PC-3 (cell line): ENCODE data around the gene PLPPR5.

Experiments used
- CTCF ChIP-seq: fragments of 300-600 bp; sonication (generic); conservative IDR thresholded peaks from 2 replicates; pipeline ENCODE4 v1.5.1; 2017; ENCODE audit warnings: antibody characterized with exemption, low read depth, mild to moderate bottlenecking, low read length
- EZH2phosphoT487 ChIP-seq: fragments of 300-600 bp; sonication (generic); IDR thresholded peaks from 2 replicates; pipeline ENCODE4 v1.6.1; 2018; ENCODE audit warnings: mild to moderate bottlenecking, antibody characterized with exemption, low read length, borderline replicate concordance

GRCh38 chr1:98865796-98866195, 138.9 kb downstream of the PLPPR5 start:
- TF ChIP-seq CTCF, result no peak
- TF ChIP-seq EZH2phosphoT487, result no peak
